Activated CD8-positive, alpha-beta memory T cell treated with anti-CD3 and anti-CD28 coated beads, Interleukin-2, amount 50 U/mL, for 24 hours (primary cell): Measurements from ENCODE around the gene LHPP.
"Not testable (repeated sequence)": the region's sequence is repeated elsewhere in the genome, so short reads cannot be mapped to it uniquely, and the experiment has no call there.

Experiments used
- DNase-seq: peaks from one replicate; pipeline ENCODE4 v3.0.0-alpha.2; 2020; ENCODE audit errors: extremely low read depth

The LHPP gene

DNA sequence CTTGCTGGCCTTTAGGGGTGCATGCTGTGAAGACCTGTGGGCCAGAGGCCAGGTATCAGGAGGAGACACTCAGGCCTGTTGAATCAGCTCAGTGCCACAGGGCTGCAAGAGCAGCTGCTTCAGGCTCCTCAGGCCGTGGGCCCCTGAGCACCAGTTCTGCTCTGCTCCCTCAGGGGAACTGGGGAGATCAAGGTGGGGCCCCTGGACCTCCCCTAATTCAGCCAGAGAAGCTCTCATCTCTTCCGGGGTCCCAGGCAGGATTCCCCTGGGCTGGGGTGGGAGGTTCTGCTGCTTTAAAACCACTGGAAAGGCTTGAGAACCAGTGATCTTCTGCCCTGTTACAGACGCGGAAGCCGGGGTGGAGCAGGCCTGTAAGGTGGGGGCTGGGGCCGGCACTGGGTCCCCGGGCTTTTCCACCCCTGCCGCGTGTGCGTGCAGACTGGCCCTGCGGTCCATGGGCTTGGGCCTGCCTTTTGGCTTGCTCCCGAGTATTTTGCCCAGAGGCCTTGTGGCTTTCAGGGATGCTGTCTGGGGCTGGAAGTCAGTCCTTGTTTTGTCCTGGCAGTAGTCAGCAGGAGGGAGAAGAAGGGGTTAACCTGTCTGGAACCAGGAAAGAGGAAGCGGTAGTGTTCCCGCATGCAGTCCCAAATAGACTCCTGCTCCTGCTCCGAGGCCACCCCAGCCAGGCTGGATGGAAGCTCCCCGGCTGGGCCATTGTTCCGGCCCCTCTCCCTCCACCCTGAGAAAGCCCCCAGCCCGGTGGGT lies 74.3 kb downstream of the LHPP start:
- no peak for DNase-seq

DNA sequence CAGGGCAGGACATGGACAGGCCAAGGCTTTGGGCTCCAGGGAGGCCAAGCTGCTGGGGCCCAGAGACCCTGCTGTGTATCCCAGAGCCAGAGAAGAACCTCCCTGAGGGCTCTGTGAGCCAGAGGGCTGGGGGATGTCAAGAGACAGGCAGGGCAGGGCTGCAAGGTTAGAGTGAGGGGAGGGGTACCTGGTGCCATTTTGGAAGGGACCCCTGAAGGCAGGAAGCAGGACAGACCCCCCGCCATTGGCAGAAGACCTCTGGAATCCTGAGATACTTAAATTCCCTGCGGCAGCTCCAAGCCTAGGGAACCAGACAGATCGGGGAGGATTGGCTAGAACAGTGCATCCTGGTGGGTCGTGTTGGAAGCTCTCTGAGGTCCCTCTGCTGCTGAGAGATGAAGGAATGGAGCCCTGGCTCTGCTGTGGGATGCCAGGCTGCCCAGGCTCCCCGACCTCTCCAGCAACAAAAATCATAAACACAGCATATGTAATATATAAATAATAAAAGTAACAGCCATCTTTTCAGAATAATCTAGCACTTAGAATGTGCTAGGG lies 75.0 kb downstream of the LHPP start:
- no peak for DNase-seq

- no peak for DNase-seq
Observed at GRCh38 chr10:124537166-124537725, 75.6 kb downstream of the LHPP start.

- DNase-seq, result no peak
Observed at GRCh38 chr10:124537891-124538290, 76.3 kb downstream of the LHPP start.

GRCh38 chr10:124538706-124539105 lies 77.1 kb downstream of the LHPP start:
- DNase-seq, result no peak

DNA sequence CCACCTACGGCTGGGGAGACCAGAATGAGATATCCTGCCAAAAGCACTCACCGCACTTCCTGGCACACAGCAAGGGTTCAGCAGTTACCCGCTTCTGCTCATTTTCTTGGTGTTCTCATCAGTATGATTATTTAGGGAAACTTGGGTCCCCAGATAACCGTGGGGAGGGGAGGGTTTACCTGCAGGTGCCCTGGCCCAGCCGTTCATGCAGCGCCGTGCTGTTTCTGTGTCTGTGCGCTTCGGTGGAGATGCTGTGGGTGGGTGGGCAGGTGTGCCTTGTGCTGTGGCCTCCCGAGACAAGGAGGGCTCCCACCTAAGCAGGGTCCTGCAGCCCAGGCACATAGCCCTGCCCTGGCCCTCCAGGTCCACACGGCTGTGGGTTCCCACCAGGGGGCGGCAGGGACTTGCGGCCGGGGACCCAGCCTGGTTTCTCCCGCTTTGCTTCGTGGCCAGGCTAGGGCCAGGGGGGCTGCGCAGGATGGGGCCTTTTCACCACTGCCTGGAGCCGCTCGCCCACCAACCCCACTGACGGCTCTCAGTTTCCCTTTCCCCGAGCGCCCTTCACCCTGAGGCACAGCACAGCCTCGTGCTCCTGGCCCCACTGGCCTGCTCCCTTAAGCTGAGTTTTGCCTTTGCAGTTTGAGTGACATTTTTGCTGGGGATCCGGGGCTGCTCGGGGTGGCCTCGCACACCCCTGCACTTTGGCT lies 78.5 kb downstream of the LHPP start:
- peak; percentile 19 for DNase-seq

DNA sequence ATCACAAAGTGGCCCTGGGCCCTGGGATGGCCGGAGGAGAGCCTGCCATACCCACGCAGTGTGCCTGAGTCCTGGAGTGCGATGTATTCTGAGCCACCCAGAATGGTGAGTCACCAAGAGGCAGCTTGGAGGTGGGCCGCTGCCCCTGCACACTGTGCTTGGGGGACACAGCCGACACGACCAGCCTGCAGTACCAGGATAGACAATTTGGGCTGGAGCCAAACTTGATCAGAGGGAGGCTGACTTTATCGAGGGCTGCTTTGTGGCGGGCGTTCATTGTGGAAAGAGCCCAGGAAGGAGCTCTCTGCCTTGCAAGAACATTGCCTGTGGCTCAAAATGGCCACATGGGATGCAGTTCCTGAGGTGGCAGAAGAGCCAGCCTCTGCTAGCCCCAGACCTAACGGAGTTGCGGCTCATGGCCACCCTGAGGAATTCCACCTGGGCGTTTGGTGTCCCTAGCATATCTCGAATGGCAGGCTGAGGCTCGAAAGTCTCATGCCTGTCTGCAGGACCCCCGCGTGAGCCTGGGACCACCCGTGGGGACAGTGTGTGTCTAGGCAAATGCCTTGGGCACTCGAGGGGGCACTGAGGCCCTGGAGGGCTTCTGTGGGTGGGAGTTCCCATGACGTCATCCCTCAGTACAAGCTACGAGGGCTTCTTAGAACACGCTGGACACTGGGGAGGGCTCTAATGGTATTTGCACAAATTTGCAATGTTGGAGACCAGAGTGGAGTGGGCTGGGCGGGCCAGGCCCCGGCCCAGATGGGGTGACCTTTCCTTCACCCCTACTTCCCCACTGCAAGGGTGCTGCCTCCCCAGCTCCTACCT lies 79.7 kb downstream of the LHPP start:
- no peak for DNase-seq

DNA sequence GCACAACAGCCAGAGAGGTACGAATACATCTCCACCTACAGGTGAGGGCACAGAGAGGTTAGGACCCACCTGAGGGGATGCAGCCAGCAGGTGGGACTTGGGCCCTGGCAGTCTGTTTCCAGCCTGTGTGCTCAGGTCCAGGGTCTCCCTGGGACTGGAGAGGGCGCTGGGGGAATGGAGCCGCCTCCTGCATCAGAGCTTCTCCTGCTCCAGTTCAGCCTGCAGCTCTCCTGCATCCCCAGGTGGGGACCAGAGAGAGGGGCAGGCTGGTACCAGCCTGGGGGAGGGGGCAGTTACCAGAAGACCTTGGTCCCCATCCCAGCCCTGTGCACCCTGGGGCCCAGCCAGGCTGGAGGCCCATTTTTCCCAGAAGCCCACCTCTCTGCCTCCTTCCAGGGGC lies 80.7 kb downstream of the LHPP start:
- DNase-seq, result no peak

GRCh38 chr10:124543146-124543545 lies 81.5 kb downstream of the LHPP start:
- no peak for DNase-seq

- DNase-seq, result no peak
Observed at GRCh38 chr10:124543971-124544370, 82.3 kb downstream of the LHPP start.

- no peak for DNase-seq
Observed at GRCh38 chr10:124544711-124545110, 83.1 kb downstream of the LHPP start.

DNA sequence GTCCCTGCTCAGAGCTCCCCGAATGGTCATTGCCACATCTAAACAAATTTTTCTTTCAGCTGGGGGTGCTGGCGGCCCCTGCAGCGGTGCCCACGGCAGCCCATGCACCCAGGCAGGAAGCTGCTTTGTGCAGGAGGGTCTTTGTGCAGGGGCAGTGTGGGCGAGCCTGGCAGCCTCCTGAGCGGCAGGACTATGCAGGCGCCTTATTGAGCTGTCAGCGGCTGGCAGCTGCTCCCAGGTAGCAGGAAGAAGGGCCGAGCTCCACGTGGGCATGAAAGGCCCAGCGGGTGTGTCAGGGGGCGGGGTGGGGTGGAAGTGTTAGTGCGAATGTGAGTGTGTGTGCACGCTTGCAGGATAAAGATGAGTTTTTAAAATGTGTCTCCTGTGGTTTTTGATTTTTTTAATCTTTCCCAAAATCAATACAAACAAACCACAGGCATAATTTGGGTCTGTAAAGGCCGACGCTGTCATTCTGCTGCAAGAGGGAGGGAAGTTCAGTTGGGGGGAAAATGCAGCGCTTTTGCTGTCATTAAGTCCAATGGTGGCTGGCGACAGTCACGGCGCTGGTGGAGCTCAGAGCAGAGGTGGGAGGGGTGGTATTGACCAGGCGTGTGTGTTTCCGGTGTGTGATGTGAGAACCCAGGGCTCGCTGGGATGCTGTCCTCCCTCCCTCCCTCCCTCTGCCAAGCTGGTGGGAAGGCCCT lies 83.9 kb downstream of the LHPP start:
- no peak for DNase-seq

- DNase-seq, result no peak
Observed at GRCh38 chr10:124546055-124546369, 84.4 kb downstream of the LHPP start.

DNA sequence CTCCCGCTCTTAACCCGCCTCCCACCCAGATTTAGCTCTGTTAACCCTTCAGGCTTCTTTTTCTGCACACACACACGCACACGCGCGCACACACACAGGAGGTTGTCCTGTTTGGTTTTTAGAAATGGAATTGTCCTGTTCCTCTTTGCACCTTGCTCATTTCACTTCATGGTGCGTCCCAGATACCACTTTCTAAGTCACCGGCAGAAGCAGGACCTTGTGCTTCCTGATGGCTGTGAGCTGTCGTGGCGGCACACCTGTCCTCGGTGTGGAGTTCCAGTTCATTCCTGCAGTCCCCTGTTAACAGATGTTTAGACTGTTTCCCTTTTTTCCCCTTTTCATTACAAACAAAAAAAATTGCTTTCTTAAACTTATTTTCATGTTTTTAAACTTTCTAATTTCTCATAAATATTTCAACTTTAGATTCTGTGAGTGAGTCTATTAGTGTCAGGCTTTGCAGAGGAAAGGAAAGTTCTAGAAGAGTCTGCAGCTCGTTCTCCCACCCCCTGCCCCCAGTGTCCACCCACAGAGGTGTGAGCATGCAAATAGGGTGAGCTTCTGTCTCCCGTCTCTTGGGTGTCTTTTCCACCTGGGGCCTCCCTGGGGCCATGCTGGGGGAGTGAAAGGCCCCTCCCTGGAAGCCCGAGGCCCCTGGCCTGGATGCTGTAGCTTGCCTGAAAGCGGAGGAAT lies 85.5 kb downstream of the LHPP start:
- no peak for DNase-seq

DNA sequence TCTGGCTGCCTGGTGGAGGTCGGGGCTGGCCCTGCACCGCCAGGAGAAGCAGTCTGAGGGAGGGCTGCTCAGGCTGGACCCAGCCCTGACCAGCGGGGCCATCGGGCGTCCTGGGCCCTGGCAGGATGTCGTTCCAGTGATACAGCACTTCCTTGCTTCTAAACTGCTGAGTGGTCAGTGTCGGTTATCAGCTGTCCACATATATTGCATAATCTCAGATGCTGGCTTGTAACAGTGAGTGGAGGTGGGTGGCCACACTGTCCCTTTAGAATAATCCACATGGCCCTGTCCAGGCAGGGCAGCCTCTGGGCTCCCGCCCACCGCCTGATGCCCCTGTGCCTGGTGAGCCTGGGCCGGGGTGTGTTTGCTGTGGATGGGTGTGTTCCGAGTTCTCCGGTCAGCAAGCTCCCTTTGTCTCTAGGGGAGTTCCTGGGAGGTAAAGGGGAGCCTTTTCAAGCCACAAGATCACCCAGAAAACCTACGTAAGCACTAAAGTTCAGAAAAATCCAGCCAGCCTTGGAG lies 86.1 kb downstream of the LHPP start:
- DNase-seq, result no peak

GRCh38 chr10:124549171-124549570 lies 87.5 kb downstream of the LHPP start:
- DNase-seq, result not testable (repeated sequence)

- DNase-seq, result no peak
Observed at GRCh38 chr10:124550293-124551034, 88.8 kb downstream of the LHPP start.

DNA sequence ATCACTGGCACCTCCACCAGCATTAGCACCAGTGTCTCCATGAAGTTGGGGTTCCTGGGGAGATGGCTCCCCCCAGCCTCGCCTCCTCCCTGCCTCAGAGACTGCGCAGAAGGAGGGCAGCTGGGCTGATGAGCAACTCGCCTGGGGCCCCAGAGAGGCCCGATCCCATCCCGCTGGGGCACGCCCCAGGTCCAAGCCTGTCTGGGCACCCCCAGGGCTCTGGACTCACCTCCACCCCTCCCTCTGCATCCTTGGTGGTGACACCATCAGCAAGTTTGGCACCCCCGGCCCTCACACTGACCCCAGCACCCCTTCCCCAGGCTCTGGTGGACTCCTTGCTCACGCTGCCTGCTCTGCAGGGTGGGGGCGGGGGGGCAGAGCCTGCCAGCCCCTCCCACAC lies 89.5 kb downstream of the LHPP start:
- no peak for DNase-seq

GRCh38 chr10:124551755-124552154 lies 90.1 kb downstream of the LHPP start:
- no peak for DNase-seq
